Measurements from ENCODE around the gene ANGPT4. TPM values are rescaled to one million over a fixed set of nuclear protein-coding genes. Genes with fewer than 3 reads are reported as not detected.
"Not testable (repeated sequence)": the region's sequence is repeated elsewhere in the genome, so short reads cannot be mapped to it uniquely, and the experiment has no call there.

The ANGPT4 gene
- polyA plus RNA-seq, 1 of the 3 experiments (the other 2 are of a cell fraction) = not detected

- no peak for TF ChIP-seq REST (IDR thresholded peaks at IDR 0.05; ENCODE audit: low read depth, low read length)
- TF ChIP-seq MEF2A (IDR thresholded peaks at IDR 0.05; ENCODE audit: borderline replicate concordance, low read depth) = no peak
- no peak for TF ChIP-seq FOXJ3 (CRISPR knock-in tag; IDR thresholded peaks at IDR 0.05)
- no peak for TF ChIP-seq CTCF (IDR thresholded peaks at IDR 0.05)
- no peak for TF ChIP-seq RCOR1 (IDR thresholded peaks at IDR 0.05; ENCODE audit: low read length)
- TF ChIP-seq GATA2 (CRISPR knock-in tag; IDR thresholded peaks at IDR 0.05) = no peak
- no peak for TF ChIP-seq YY1 (IDR thresholded peaks at IDR 0.05; ENCODE audit: low read depth)
- no peak for TF ChIP-seq GABPA (IDR thresholded peaks at IDR 0.05; ENCODE audit: low read depth)
- no peak for TF ChIP-seq USF1 (IDR thresholded peaks at IDR 0.05; ENCODE audit: borderline replicate concordance, low read depth)
- TF ChIP-seq FOSL2 (IDR thresholded peaks at IDR 0.05; ENCODE audit: borderline replicate concordance, low read depth) = no peak
These were observed 61.5 kb downstream of the ANGPT4 start (continued) for GRCh38 chr20:854601-855000.

GRCh38 chr20:853406-853996 lies 62.6 kb downstream of the ANGPT4 start:
- Histone ChIP-seq H3F3A (replicated peaks; ENCODE audit: insufficient read depth) (no peaks in the 10 kb centered on the region), H3K4me1 (ENCODE audit: control insufficient read depth in 1 of 2, insufficient read depth in 2 of 2, low read depth in 1 of 2, low read length in 1 of 2) (peaks cover 5% of the 10 kb centered on the region in 2 experiments; a peak in 3 of 4 replicates), H3K9ac (no peak overlapping the region), H3K27me3 (ENCODE audit: insufficient read depth) (no peaks in the 10 kb centered on the region), H3K4me2 (no peak overlapping the region), H3K36me3 (replicated peaks in 1 of 2; ENCODE audit: control insufficient read depth in 1 of 2, insufficient read depth in 2 of 2, low read length in 1 of 2) (no peaks in the 10 kb centered on the region), H4K20me1 (ENCODE audit: insufficient read depth) (no peaks in the 10 kb centered on the region), H3K9me3 (no peaks in the 10 kb centered on the region), H3K79me2 (ENCODE audit: insufficient read depth) (no peaks in the 10 kb centered on the region; the same call in none of the 2 replicates), H2AFZ (ENCODE audit: low read depth) (no peak overlapping the region), H3K9me2 (no peaks in the 10 kb centered on the region), H3K4me3 (ENCODE audit: low read depth in 2 of 2, low read length in 1 of 2) (no peak overlapping the region), H3K27ac (ENCODE audit: low read depth in 2 of 2, low read length in 1 of 2) (no peak overlapping the region)
- no peak for DNase-seq
- ChIA-PET CTCF (interaction anchor here (0.7 to 0.9 kb wide), 2 partner anchors 21 to 104 kb away, joined by 3 to 4 read pairs; no protein-coding TSS in a partner anchor), POLR2A (no interaction called here)
- WGBS (ENCODE audit: low lambda C conversion rate) = 92% methylated on average over 4 of the region's 4 CpGs
- TF ChIP-seq CHD2 (IDR thresholded peaks at IDR 0.05; ENCODE audit: low read length, partially characterized antibody) (no peak), NFIC (IDR thresholded peaks at IDR 0.05; ENCODE audit: borderline replicate concordance) (no peak), FOXM1 (IDR thresholded peaks at IDR 0.05; ENCODE audit: low read depth) (no peak), ZBTB33 (IDR thresholded peaks at IDR 0.05; ENCODE audit: borderline replicate concordance, low read depth) (no peak)

GRCh38 chr20:848731-849130 lies 67.4 kb downstream of the ANGPT4 start:
- H3K9me3 ChIP-seq; H3K36me3 ChIP-seq (replicated peaks in 1 of 2; ENCODE audit: control insufficient read depth in 1 of 2, insufficient read depth in 2 of 2, low read length in 1 of 2); POLR2A ChIA-PET; H3K27me3 ChIP-seq (ENCODE audit: insufficient read depth); H3K4me3 ChIP-seq (ENCODE audit: low read depth in 2 of 2, low read length in 1 of 2); H3F3A ChIP-seq (replicated peaks; ENCODE audit: insufficient read depth); H2AFZ ChIP-seq (ENCODE audit: low read depth); H3K4me2 ChIP-seq; H3K79me2 ChIP-seq (ENCODE audit: insufficient read depth); H4K20me1 ChIP-seq (ENCODE audit: insufficient read depth); H3K9ac ChIP-seq; DNase-seq; H3K27ac ChIP-seq (ENCODE audit: low read depth in 2 of 2, low read length in 1 of 2); H3K9me2 ChIP-seq: not testable (repeated sequence)
- WGBS (ENCODE audit: low lambda C conversion rate) = 86% methylated on average over 6 of the region's 8 CpGs
- CTCF ChIA-PET = interaction anchor here (1.3 kb wide), 1 partner anchor 33 kb away, joined by 5 read pairs; no protein-coding TSS in a partner anchor
- peaks cover 0 to 45% of the 10 kb centered on the region in 2 experiments; a peak in 1 of 4 replicates for H3K4me1 ChIP-seq (ENCODE audit: control insufficient read depth in 1 of 2, insufficient read depth in 2 of 2, low read depth in 1 of 2, low read length in 1 of 2)
